HepG2 (cell line): ENCODE data around the gene LGALS8. TPM values are rescaled to one million over a fixed set of nuclear protein-coding genes. Genes with fewer than 3 reads are reported as not detected.

Experiments
- ARHGAP35 ChIP-seq: sonication (generic); formaldehyde crosslinking; IDR thresholded peaks from 2 replicates; pipeline ENCODE4 v1.9.0; 2022; ENCODE audit warnings: mild to moderate bottlenecking, inconsistent platforms, moderate library complexity, missing genetic modification reagents, borderline replicate concordance
- BATF2 ChIP-seq: sonication (generic); formaldehyde crosslinking; IDR thresholded peaks from 2 replicates; pipeline ENCODE4 v1.8.0; 2022; ENCODE audit warnings: mild to moderate bottlenecking, missing genetic modification reagents, moderate library complexity
- BORCS8-MEF2B ChIP-seq: sonication (generic); formaldehyde crosslinking; IDR thresholded peaks from 2 replicates; pipeline ENCODE4 v1.8.0; 2022; ENCODE audit warnings: mild to moderate bottlenecking, missing genetic modification reagents
- BRCA1 ChIP-seq: sonication (generic); formaldehyde crosslinking; IDR thresholded peaks from 2 replicates; pipeline ENCODE4 v1.4.0; 2020; ENCODE audit warnings: missing genetic modification reagents
- CBFB ChIP-seq: sonication (generic); formaldehyde crosslinking; IDR thresholded peaks from 2 replicates; pipeline ENCODE4 v1.4.0; 2020; ENCODE audit warnings: missing genetic modification reagents
- CSRNP1 ChIP-seq: sonication (generic); formaldehyde crosslinking; IDR thresholded peaks from 2 replicates; pipeline ENCODE4 v1.8.1; 2023; ENCODE audit warnings: mild to moderate bottlenecking, missing genetic modification reagents
- ELF1 ChIP-seq: sonication (generic); formaldehyde crosslinking; IDR thresholded peaks from 2 replicates; pipeline ENCODE4 v1.4.0; 2020; ENCODE audit warnings: missing genetic modification reagents
- ELF3 ChIP-seq: IDR thresholded peaks from 2 replicates; pipeline ENCODE4 v1.6.1; 2016; ENCODE audit warnings: missing genetic modification reagents, missing compliant biosample characterization
- EZH2 ChIP-seq: conservative IDR thresholded peaks from 2 replicates; pipeline ENCODE4 v1.6.1; 2012; ENCODE audit warnings: mild to moderate bottlenecking, low read depth, low read length, moderate library complexity
- HMG20A ChIP-seq: IDR thresholded peaks from 2 replicates; pipeline ENCODE4 v1.6.1; 2016; ENCODE audit warnings: borderline replicate concordance
- HOXA7 ChIP-seq: sonication (generic); formaldehyde crosslinking; IDR thresholded peaks from 2 replicates; pipeline ENCODE4 v1.8.1; 2022; ENCODE audit warnings: mild to moderate bottlenecking, missing genetic modification reagents, moderate library complexity
- LBX2 ChIP-seq: sonication (generic); formaldehyde crosslinking; IDR thresholded peaks from 2 replicates; pipeline ENCODE4 v1.5.0; 2020; ENCODE audit warnings: missing genetic modification reagents, mild to moderate bottlenecking, borderline replicate concordance
- NR2F6 ChIP-seq, 2 experiments: IDR thresholded peaks; 2 replicates each; pipeline ENCODE4 v1.6.1; 2016; ENCODE audit warnings: antibody characterized with exemption in 1 of 2, mild to moderate bottlenecking in 1 of 2
- RBFOX2 ChIP-seq: fragments of 200-400 bp; formaldehyde crosslinking; IDR thresholded peaks from 2 replicates; pipeline ENCODE4 v1.6.1; 2017; ENCODE audit warnings: low read depth, mild to moderate bottlenecking, low read length
- STAT6 ChIP-seq: sonication (generic); formaldehyde crosslinking; IDR thresholded peaks from 2 replicates; pipeline ENCODE4 v1.4.0; 2020; ENCODE audit warnings: missing genetic modification reagents, mild to moderate bottlenecking, borderline replicate concordance
- TAF15 ChIP-seq: fragments of 200-400 bp; formaldehyde crosslinking; IDR thresholded peaks from one replicate; pipeline ENCODE4 v1.6.1; 2018; ENCODE audit warnings: mild to moderate bottlenecking, low read depth, low read length; ENCODE audit not compliant: poor library complexity, severe bottlenecking
- TBX3 ChIP-seq: fragments of 450-650 bp; IDR thresholded peaks from 2 replicates; pipeline ENCODE4 v1.6.1; 2017; ENCODE audit warnings: antibody characterized with exemption, mild to moderate bottlenecking, inconsistent platforms, borderline replicate concordance
- TSC22D2 ChIP-seq: sonication (generic); formaldehyde crosslinking; IDR thresholded peaks from 2 replicates; pipeline ENCODE4 v1.5.1; 2020; ENCODE audit warnings: missing genetic modification reagents, mild to moderate bottlenecking, borderline replicate concordance
- ZNF160 ChIP-seq: sonication (generic); formaldehyde crosslinking; IDR thresholded peaks from 2 replicates; pipeline ENCODE4 v1.8.0; 2022; ENCODE audit warnings: mild to moderate bottlenecking, inconsistent platforms, missing genetic modification reagents
- ZNF24 ChIP-seq: fragments of 450-650 bp; IDR thresholded peaks from 2 replicates; pipeline ENCODE4 v1.6.1; 2017; ENCODE audit warnings: antibody characterized with exemption, mild to moderate bottlenecking
- ZNF3 ChIP-seq: IDR thresholded peaks from 2 replicates; pipeline ENCODE4 v1.7.0; 2017; ENCODE audit warnings: inconsistent platforms
- ZNF333 ChIP-seq: sonication (generic); formaldehyde crosslinking; IDR thresholded peaks from 2 replicates; pipeline ENCODE4 v1.4.0; 2020; ENCODE audit warnings: mild to moderate bottlenecking, missing genetic modification reagents, borderline replicate concordance
- ZNF790 ChIP-seq: sonication (generic); formaldehyde crosslinking; IDR thresholded peaks from 2 replicates; pipeline ENCODE4 v1.8.0; 2022; ENCODE audit warnings: missing genetic modification reagents, mild to moderate bottlenecking, borderline replicate concordance
- polyA plus RNA-seq, 8 experiments: library from polyadenylated mRNA; depleted of rRNA in 3 of 8; stranded (reverse) in 7 of 8; unstranded in 1 of 8; fragments of >200 nt; fragmentation: Illumina TruSeq in 4 of 8; extraction: Trizol in 4 of 8; gene quantifications; 2 replicates each; pipeline versions ENCODE4 v1.2.1 to v1.2.3, GENCODE V29; 2011 to 2016; ENCODE audit warnings: low read depth in 4 of 8, missing spikeins in 1 of 8, mixed read lengths in 1 of 8; ENCODE audit not compliant: insufficient read depth in 1 of 8
- total RNA-seq, 5 experiments: library from RNA; depleted of rRNA; stranded (reverse); fragments of >200 nt; fragmentation: Illumina TruSeq; extraction: Trizol; gene quantifications; 2 replicates each; pipeline ENCODE4 v1.2.3, GENCODE V29; 2016; ENCODE audit warnings: low read depth in 1 of 5

The LGALS8 gene
- total and polyA plus RNA-seq, 2 of the 13 experiments (the other 11 are each of a cell fraction or from before 2014, with no cell fraction given) = 29.3 to 185 TPM

GRCh38 chr1:236514703-236515442 lies 8.9 kb upstream of the LGALS8 start (continued):
- TF ChIP-seq BATF2 (CRISPR knock-in tag) (no peak), ZNF160 (CRISPR knock-in tag) (no peak), TSC22D2 (CRISPR knock-in tag) (no peak), EZH2 (no peak), CBFB (CRISPR knock-in tag) (no peak), LBX2 (no peak), NR2F6 (IDR thresholded peaks at IDR 0.05) (peak; percentile 40; the same call in 1 of the 2 replicates), NR2F6 (CRISPR knock-in tag; IDR thresholded peaks at IDR 0.05) (peak; percentile 41; the same call in 1 of the 2 replicates), ARHGAP35 (CRISPR knock-in tag) (no peak), BRCA1 (CRISPR knock-in tag) (no peak), TAF15 (no peak), ZNF790 (CRISPR knock-in tag) (no peak), ELF3 (peak; percentile 81), STAT6 (CRISPR knock-in tag) (0 out of 2 replicates have a peak, but pooled peaks have one; percentile 8), ZNF333 (no peak), RBFOX2 (no peak), ZNF3 (no peak), HMG20A (CRISPR knock-in tag) (peak; percentile 69), BORCS8-MEF2B (CRISPR knock-in tag) (no peak), CSRNP1 (CRISPR knock-in tag) (no peak), HOXA7 (CRISPR knock-in tag) (no peak), TBX3 (no peak; the same call in 1 of the 2 replicates), ELF1 (CRISPR knock-in tag) (no peak), ZNF24 (no peak)
